Cardiac fibroblast (primary cell): ENCODE measurements around the gene RAP1GAP2.
A peak's percentile ranks its signal among the peaks of the same experiment; 100 is the strongest.

Experiments
- DNase-seq, 2 donors: peaks; one replicate each; pipeline versions ENCODE4 v3.0.0 to v3.0.0-alpha.2; 2010; ENCODE audit warnings: low read depth in 2 of 2
- H3K4me3 ChIP-seq, 2 donors: replicated peaks in 1 of 2; 1 replicate in 1 of 2; 2 replicates in 1 of 2; pipeline ENCODE4 v1.5.1; 2011; ENCODE audit warnings: low read depth in 2 of 2, low read length in 2 of 2, mild to moderate bottlenecking in 2 of 2, moderate library complexity in 1 of 2
- TF ChIP-seq, protein P1 (sequence below): IDR thresholded peaks from one replicate; pipeline ENCODE4 v1.5.1; 2011; ENCODE audit warnings: low read depth, mild to moderate bottlenecking, low read length, inconsistent platforms

The RAP1GAP2 gene

DNA sequence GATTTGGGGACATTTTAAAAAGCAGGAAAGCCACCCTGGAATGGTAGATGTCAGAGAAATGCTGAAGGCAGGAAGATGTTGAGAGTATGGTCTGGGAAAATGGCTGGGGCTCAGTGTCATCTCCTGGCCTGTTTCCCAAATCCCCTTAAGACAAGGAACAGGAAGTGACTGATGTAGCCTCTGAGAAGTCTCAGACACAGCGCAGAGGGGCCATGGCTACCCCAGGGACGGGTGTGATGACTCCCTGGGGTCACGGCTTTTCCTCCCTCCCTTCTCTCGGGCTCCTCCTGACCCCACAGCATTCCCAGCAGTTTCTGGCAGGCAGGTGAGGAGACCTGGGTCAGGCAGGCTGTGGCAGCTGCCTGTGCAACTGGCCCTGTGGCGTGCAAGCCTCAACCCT lies 45.4 kb downstream of the RAP1GAP2 start:
- H3K4me3 ChIP-seq: no peak overlapping the region
- TF ChIP-seq, protein P1, sequence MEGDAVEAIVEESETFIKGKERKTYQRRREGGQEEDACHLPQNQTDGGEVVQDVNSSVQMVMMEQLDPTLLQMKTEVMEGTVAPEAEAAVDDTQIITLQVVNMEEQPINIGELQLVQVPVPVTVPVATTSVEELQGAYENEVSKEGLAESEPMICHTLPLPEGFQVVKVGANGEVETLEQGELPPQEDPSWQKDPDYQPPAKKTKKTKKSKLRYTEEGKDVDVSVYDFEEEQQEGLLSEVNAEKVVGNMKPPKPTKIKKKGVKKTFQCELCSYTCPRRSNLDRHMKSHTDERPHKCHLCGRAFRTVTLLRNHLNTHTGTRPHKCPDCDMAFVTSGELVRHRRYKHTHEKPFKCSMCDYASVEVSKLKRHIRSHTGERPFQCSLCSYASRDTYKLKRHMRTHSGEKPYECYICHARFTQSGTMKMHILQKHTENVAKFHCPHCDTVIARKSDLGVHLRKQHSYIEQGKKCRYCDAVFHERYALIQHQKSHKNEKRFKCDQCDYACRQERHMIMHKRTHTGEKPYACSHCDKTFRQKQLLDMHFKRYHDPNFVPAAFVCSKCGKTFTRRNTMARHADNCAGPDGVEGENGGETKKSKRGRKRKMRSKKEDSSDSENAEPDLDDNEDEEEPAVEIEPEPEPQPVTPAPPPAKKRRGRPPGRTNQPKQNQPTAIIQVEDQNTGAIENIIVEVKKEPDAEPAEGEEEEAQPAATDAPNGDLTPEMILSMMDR: no peak
- peak in 1 of 2 donors; percentile 56 for DNase-seq

DNA sequence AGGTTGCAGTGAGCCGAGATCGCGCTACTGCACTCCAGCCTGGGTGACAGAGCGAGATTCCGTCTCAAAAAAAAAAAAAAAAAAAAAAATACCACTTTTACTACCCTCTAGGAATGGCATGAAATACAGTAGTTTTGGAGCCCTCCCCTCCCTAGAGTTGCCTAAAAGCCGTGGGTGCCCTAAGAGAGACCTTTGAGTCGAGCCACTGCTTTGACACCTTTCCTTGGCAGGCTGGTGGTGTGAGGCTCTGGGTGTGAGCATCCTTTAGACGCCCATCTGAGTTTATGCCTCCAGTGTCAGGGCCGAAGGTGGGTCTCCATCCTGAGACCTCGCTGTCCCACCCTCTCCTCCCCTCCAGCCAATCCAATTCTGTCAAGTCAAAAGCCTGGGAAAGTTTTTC lies 46.2 kb downstream of the RAP1GAP2 start:
- no peak for DNase-seq
- TF ChIP-seq, protein P1: no peak
- H3K4me3 ChIP-seq: no peak overlapping the region

DNA sequence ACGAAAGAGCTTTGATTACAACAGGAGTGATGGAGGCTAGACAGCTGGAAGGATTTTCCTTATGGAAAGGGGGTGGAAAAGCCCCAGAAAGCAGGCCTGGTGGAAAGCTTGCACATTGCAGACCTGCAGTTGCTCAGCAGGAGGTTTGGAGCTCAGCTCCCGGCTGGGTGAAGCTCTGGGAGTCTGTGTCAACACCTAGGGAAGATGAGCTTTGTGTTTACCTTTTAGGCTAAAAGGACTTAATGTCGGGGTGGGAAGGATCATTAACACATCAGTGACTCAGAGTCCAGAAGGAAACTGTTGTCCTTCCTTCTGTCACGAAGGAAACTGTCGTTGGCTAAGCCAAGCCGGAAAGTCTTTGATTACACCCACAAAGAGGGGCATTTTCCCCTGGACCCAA lies 48.2 kb downstream of the RAP1GAP2 start:
- no peak overlapping the region for H3K4me3 ChIP-seq
- TF ChIP-seq, protein P1: no peak
- no peak for DNase-seq

DNA sequence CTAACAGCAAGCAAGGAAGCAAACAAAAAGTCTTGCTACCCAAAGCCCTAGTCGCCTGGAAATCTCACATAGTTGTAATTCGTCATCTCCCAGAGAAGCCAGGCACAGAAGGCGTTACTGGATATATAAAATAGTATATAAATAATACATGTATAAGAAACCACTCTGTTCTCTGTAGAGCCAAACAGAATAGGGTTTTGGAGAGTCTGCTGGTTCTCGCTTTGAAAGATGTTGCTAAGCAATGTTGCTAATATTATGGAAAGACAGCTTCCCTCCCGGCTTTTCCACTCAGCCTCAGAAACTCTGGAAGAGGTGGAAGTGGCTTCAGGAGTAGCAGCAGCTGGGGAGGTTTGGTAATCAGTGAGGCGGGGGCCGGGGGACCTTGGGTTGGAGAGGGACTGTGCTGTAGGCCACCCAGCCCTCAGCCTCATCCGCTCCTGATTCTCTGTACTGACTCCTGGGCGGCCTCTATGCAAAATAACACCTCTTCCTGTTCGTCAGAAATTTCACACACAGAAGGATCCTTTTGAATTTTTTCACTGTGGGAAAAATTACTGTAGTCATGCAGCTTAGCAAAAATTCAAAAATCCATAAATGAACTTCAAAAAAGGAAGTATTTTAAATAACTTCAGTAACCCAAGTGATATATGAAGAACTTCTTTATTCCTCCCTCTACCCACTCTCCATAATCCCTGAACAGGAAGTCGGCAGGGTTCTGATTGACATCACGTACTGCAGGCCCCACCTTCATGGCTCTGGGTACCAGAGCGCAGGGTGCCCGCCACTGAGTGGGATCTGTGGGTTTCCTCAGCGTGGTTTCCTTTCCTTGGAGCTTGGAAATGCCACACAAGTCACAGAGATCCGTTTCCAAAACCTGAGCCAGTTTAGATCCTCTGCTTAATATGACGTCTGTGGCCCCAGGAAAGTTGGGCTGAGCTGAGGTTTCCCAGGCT lies 51.4 kb downstream of the RAP1GAP2 start:
- TF ChIP-seq, protein P1: no peak
- DNase-seq: no peak
- H3K4me3 ChIP-seq: no peak overlapping the region

DNA sequence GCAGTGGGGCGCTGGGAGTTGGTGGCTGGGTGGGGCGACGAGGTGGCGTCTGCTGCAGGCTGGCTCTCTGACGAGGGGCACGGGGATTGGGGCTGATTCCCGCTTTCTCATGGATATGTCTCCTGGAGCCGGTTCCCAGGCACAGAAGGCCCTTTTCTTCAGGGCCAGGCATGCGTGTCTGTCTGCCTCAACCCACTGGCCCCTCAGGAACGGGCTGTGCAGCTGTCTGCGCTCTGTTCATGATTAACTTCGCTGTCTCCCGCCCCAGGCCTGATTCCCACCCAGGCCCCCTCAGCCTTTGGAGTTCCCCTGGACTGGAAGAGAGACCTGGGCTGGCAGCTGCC lies 53.1 kb downstream of the RAP1GAP2 start:
- TF ChIP-seq, protein P1: no peak
- no peak for DNase-seq
- H3K4me3 ChIP-seq: no peak overlapping the region

DNA sequence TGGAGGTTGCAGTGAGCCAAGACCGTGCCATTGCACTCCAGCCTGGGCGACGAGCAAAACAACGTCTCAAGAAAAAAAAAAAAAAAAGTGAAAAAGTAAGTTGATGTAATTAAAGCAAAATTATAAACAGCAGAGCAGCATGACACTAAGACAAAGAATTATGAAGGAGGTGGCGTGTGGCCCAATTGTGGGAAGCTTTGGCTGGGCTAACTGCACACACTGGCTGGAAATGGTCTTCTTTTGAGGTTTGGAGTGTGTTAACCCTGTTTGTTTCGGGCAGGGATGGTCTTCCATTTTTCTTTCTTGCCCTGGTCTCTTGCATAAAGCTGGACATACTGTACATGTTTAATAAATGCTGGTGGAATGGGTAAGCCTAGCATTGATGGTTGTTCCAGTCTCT lies 54.8 kb downstream of the RAP1GAP2 start:
- TF ChIP-seq, protein P1: no peak
- no peak overlapping the region for H3K4me3 ChIP-seq

More for the DNA sequence above, 54.8 kb downstream of the RAP1GAP2 start:
- DNase-seq: no peak
